ENCODE measurements around the gene ALK.

- no peak for TF ChIP-seq EGR1 (IDR thresholded peaks at IDR 0.05)
- TF ChIP-seq NFIC (IDR thresholded peaks at IDR 0.05), result no peak
- TF ChIP-seq USF1 (IDR thresholded peaks at IDR 0.05), result no peak
- no peak for TF ChIP-seq ZBTB7A (IDR thresholded peaks at IDR 0.05; ENCODE audit: low read depth)
- no peak for TF ChIP-seq TAF1 (IDR thresholded peaks at IDR 0.05; ENCODE audit: low read depth)
- TF ChIP-seq YY1 (IDR thresholded peaks at IDR 0.05; ENCODE audit: low read depth), result no peak
- no peak for TF ChIP-seq MAX (IDR thresholded peaks at IDR 0.05)
- no peak for TF ChIP-seq CREB1 (IDR thresholded peaks at IDR 0.05; ENCODE audit: low read depth)
- no peak for TF ChIP-seq REST (IDR thresholded peaks at IDR 0.05; ENCODE audit: low read depth)
- TF ChIP-seq CEBPB (IDR thresholded peaks at IDR 0.05), result no peak
- TF ChIP-seq TCF12 (IDR thresholded peaks at IDR 0.05; ENCODE audit: low read depth), result no peak
- TF ChIP-seq EP300 (IDR thresholded peaks at IDR 0.05; ENCODE audit: borderline replicate concordance), result no peak
- TF ChIP-seq RAD21 (IDR thresholded peaks at IDR 0.05; ENCODE audit: low read depth), result no peak
- TF ChIP-seq FOXM1 (IDR thresholded peaks at IDR 0.05; ENCODE audit: borderline replicate concordance, low read depth), result no peak
These were observed 261.2 kb downstream of the ALK start for GRCh38 chr2:29660201-29660600.

Data from Ishikawa (cell line).